ENCODE measurements around the gene CENPB. TPM values are rescaled to one million over a fixed set of nuclear protein-coding genes. Genes with fewer than 3 reads are reported as not detected.

Gene CENPB
- total and polyA plus RNA-seq, 12 donors, result 52.3 to 95.7 (median 67.7) TPM

DNA sequence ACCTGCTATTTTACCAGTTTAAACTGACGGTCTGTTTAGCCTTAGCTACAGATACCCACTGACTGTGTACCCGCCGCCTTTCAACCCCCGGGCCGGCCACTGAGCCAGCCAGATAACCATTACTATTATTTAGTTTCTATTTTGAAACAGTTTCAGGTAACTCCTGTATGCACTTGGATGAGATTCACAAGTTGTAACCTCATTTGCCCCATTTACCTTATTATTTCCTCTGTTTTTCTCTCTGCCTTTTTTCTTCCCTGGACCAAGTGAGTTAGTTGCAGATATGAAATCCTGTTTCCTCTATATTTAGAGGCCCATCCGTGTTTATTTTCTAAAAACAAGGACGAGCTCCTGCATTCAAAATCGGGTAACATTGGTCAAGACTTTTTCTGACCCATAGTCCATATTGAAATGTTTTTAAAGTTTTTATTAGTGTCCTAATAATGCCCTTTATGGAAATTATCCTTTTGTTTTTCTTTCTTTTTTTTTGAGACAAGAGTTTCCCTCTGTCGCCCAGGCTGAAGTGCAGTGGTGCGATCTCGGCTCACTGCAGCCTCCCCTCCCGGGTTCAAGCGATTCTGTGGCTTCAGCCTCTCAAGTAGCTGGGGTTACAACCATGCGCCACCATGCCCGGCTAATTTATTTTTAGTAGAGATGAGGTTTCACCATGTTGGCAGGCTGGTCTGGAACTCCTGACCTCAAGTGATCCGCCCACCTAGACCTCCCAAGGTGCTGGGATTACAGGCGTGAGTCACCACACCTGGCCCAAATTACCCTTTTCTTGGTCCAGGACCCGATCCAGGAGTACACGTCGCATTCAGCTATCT, 34.6 kb upstream of the CENPB start:
- DNase-seq, result no peak
- Histone ChIP-seq H3K27ac (peak overlapping the region; percentile 94 to 100 (median 98)), H3K9me3 (no peaks in the 10 kb centered on the region), H3K4me1 (peaks cover 3 to 45% (median 35%) of the 10 kb centered on the region in 9 donors), H3K36me3 (peaks cover 0 to 43% (median 13%) of the 10 kb centered on the region in 9 donors), H3K4me3 (peak overlapping the region; percentile 65 to 81 (median 78)), H3K27me3 (no peaks in the 10 kb centered on the region)
- 39% methylated on average over 20 of the region's 20 CpGs for WGBS, 2 donors
- ATAC-seq, result peak in 1 of 8 donors; percentile 0
- TF ChIP-seq, protein P1, sequence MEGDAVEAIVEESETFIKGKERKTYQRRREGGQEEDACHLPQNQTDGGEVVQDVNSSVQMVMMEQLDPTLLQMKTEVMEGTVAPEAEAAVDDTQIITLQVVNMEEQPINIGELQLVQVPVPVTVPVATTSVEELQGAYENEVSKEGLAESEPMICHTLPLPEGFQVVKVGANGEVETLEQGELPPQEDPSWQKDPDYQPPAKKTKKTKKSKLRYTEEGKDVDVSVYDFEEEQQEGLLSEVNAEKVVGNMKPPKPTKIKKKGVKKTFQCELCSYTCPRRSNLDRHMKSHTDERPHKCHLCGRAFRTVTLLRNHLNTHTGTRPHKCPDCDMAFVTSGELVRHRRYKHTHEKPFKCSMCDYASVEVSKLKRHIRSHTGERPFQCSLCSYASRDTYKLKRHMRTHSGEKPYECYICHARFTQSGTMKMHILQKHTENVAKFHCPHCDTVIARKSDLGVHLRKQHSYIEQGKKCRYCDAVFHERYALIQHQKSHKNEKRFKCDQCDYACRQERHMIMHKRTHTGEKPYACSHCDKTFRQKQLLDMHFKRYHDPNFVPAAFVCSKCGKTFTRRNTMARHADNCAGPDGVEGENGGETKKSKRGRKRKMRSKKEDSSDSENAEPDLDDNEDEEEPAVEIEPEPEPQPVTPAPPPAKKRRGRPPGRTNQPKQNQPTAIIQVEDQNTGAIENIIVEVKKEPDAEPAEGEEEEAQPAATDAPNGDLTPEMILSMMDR (IDR thresholded peaks at IDR 0.05), result no peak
- intact Hi-C loops (cut with DNase I), result loop anchor here in 9 of 10 donors (1.0 to 5.0 kb wide), 5 partner anchors 26 to 39 kb away; partner anchors contain the start of genes CENPB (in 7 of the 9), MAVS (in 1 of the 9) and SPEF1 (in 1 of the 9)

DNA sequence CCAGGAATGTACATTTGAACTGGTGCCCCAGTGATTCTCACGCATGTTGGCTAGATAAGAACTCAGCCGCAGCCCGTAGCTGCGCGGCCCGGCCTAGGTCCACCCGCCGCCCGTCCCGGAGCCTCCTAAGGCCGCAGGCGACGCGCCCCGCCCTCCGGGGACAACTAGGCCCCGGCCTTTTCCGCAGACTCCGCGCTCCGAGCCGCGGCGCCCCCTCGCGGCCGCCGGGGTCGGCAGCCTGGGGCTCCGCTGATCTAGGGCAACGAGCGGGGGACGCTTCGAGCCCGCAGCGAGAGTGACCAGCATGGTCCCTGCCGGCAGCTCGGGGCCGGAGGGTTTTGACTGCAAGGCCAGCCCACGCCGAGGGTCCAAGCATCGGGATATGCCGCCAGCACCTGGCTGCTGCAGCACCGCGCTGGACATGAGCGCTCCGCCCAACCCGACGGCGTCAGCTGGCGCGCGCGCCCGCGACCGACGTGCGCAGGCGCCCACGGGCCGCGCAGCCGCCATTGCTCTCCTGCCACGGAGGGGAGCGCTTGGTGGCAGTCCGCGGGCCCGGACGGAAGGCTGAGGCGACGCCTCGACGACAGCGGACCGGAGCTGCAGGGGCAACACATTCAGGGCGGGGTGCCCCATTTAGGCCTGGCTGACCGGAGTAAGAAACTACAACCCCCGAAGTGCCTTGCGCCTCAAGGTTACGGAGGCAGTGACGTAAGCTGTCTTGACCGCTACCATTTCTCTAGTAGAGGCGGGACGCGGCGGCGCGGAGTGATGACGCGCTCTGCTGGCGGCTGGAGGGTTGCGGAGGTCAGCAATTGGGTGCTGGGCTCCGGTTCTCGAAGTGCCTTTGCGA, 33.7 kb upstream of the CENPB start, which contains the start of gene AP5S1:
AP5S1 (plus strand) TSS at position 500 of the 853 bp plus-strand sequence. CDS start 1,571 bp downstream, outside the sequence.
- DNase-seq (peak; percentile 97 to 98), ATAC-seq (peak; percentile 90 to 95 (median 92))
- 0% methylated on average over 96 of the region's 96 CpGs for WGBS, 2 donors
- intact Hi-C loops (cut with DNase I), result loop anchor here in 9 of 10 donors (1.0 to 5.0 kb wide), 5 partner anchors 27 to 38 kb away; partner anchors contain the start of genes CENPB (in 7 of the 9), MAVS (in 1 of the 9) and SPEF1 (in 1 of the 9)
- Histone ChIP-seq H3K9me3 (no peaks in the 10 kb centered on the region), H3K36me3 (peaks cover 0 to 35% (median 13%) of the 10 kb centered on the region in 9 donors), H3K27me3 (no peaks in the 10 kb centered on the region), H3K27ac (peak within 1 kb of the TSS; percentile 94 to 100 (median 98)), H3K4me1 (peaks cover 3 to 38% (median 34%) of the 10 kb centered on the region in 9 donors), H3K4me3 (peak within 1 kb of the TSS; percentile 65 to 81 (median 78))
- TF ChIP-seq, protein P1 (IDR thresholded peaks at IDR 0.05), result peak; percentile 92 to 100 (median 99)

DNA sequence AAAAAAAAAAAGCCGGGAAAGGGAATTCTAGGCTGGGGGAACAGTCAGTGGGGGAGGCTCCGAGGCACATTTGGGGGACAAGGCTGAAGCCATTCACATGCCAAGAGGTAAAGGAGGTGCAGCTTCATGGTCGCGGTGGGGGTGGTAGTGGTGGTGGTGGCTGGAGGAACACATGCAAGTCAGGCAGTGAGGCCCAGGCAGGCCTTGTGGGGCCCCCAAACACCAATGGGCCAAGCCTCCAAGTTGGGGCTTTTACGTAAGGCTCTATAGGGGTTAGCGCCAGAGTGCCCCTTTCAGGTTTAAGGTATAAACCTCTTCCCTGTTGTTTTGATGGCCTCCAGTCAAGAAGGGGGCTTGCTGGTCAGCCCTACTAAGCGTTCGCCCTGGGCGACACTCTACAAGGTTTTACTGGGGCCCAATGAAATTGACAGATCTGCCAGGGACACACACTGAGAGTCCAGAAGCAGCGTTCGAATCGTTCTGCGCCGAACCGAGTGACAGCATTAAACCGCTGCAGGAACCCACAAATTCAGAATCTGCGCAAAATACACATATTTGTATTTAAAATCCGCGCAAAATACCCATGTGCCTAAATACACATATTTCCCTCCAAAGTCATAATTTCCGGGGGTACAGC, 33.0 kb upstream of the CENPB start:
- intact Hi-C loops (cut with DNase I), result loop anchor here (1.0 to 5.0 kb wide), 5 partner anchors 27 to 37 kb away; partner anchors contain the start of genes CENPB (in 9 of the 10), MAVS (in 1 of the 10) and SPEF1 (in 1 of the 10)
- no peaks in the 10 kb centered on the region for H3K9me3 ChIP-seq
- TF ChIP-seq, protein P1 (IDR thresholded peaks at IDR 0.05), result no peak
- peaks cover 0 to 28% (median 13%) of the 10 kb centered on the region in 9 donors for H3K36me3 ChIP-seq
- no peak for ATAC-seq
- H3K4me1 ChIP-seq, result peaks cover 3 to 38% (median 29%) of the 10 kb centered on the region in 9 donors
- H3K4me3 ChIP-seq, result peak overlapping the region; percentile 65 to 81 (median 78)
- H3K27ac ChIP-seq, result peak overlapping the region; percentile 94 to 100 (median 98)
- DNase-seq, result peak in 1 of 2 donors; percentile 30
- WGBS, 2 donors, result 62 to 64% methylated on average over 19 to 20 of the region's 20 CpGs
- no peaks in the 10 kb centered on the region for H3K27me3 ChIP-seq

Measured in heart right ventricle (tissue), 16 donors.